ENCODE results near the gene NCS1. TPM values are rescaled to one million over a fixed set of nuclear protein-coding genes. Genes with fewer than 3 reads are reported as not detected.
A peak's percentile ranks its signal among the peaks of the same experiment; 100 is the strongest.

Gene NCS1
- total RNA-seq, 2 donors from 2014 or later, result 19.1 to 28.5 TPM

DNA sequence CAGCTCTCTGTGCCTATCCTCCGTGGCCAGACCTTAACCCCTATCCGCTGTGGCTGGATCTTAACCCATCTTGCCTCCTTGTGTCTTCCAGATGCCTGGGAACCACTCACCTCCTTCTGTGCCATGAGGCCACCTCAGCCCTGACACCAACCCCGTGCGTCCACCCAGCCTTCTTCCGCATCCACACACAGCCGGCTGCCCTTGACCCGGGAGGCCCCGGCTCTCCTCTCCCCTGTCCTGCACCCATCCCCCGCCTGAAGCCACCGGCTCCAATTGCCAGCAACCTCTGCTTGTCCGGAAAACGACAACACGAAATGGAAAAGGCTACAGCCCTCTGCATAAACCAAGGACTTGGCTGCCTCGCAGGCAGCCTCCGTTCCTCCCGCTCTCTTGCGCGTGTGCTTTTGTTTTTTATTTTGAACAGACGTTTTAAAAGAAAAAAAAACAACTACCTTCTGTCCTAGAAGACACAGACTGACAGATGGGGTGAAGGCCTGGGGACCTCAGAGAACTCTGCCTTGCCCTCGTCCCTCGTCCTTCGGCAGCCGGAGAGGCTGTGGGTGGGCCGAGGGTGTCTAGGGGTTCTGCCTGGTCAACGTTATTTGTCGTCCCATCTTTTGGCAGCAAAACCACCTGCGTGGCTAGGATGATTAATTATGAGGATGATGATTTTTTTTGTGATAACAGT, 60.8 kb downstream of the NCS1 start:
- intact Hi-C loops (cut with DNase I), result no loop called here
- no peaks in the 10 kb centered on the region for H3K27me3 ChIP-seq (replicated peaks; ENCODE audit: insufficient read depth)
- H3K4me1 ChIP-seq (replicated peaks), result no peaks in the 10 kb centered on the region
- H3K4me3 ChIP-seq, result no peak overlapping the region
- no peaks in the 10 kb centered on the region for H3K36me3 ChIP-seq
- H3K27ac ChIP-seq, result no peak overlapping the region
- no peak for DNase-seq (ENCODE audit: low spot score)
- TF ChIP-seq POLR2AphosphoS5 (IDR thresholded peaks at IDR 0.05) (no peak), POLR2A (IDR thresholded peaks at IDR 0.05) (no peak)
- H3K9me3 ChIP-seq, result no peaks in the 10 kb centered on the region
- WGBS, result 64% methylated on average over 27 of the region's 27 CpGs

DNA sequence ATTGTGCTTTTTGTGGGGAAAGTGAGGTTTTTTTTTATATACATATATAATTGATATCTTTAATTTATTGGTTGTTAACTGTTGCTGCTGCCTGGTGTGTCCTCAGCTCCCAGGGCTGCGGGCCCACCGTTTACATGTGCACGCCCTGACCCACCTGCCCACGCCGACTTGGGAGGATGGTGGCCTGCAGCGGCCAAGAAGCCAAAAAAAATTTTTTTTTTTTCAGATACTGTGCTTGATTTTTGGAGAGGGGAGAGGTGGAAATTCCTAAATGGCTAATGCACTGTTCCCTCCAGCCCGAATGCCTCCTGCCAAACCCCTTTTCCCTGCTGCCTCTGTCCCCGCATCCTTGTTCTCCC, 61.4 kb downstream of the NCS1 start:
- no peaks in the 10 kb centered on the region for H3K4me1 ChIP-seq (replicated peaks)
- H3K36me3 ChIP-seq, result no peaks in the 10 kb centered on the region
- WGBS, result 83% methylated on average over 8 of the region's 8 CpGs
- H3K27ac ChIP-seq, result no peak overlapping the region
- intact Hi-C loops (cut with DNase I), result no loop called here
- no peaks in the 10 kb centered on the region for H3K9me3 ChIP-seq
- H3K4me3 ChIP-seq, result no peak overlapping the region
- DNase-seq (ENCODE audit: low spot score), result no peak
- TF ChIP-seq, protein P1, sequence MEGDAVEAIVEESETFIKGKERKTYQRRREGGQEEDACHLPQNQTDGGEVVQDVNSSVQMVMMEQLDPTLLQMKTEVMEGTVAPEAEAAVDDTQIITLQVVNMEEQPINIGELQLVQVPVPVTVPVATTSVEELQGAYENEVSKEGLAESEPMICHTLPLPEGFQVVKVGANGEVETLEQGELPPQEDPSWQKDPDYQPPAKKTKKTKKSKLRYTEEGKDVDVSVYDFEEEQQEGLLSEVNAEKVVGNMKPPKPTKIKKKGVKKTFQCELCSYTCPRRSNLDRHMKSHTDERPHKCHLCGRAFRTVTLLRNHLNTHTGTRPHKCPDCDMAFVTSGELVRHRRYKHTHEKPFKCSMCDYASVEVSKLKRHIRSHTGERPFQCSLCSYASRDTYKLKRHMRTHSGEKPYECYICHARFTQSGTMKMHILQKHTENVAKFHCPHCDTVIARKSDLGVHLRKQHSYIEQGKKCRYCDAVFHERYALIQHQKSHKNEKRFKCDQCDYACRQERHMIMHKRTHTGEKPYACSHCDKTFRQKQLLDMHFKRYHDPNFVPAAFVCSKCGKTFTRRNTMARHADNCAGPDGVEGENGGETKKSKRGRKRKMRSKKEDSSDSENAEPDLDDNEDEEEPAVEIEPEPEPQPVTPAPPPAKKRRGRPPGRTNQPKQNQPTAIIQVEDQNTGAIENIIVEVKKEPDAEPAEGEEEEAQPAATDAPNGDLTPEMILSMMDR (IDR thresholded peaks at IDR 0.05), result no peak
- TF ChIP-seq POLR2AphosphoS5 (IDR thresholded peaks at IDR 0.05) (no peak), POLR2A (IDR thresholded peaks at IDR 0.05) (no peak)
- H3K27me3 ChIP-seq (replicated peaks; ENCODE audit: insufficient read depth), result no peaks in the 10 kb centered on the region

DNA sequence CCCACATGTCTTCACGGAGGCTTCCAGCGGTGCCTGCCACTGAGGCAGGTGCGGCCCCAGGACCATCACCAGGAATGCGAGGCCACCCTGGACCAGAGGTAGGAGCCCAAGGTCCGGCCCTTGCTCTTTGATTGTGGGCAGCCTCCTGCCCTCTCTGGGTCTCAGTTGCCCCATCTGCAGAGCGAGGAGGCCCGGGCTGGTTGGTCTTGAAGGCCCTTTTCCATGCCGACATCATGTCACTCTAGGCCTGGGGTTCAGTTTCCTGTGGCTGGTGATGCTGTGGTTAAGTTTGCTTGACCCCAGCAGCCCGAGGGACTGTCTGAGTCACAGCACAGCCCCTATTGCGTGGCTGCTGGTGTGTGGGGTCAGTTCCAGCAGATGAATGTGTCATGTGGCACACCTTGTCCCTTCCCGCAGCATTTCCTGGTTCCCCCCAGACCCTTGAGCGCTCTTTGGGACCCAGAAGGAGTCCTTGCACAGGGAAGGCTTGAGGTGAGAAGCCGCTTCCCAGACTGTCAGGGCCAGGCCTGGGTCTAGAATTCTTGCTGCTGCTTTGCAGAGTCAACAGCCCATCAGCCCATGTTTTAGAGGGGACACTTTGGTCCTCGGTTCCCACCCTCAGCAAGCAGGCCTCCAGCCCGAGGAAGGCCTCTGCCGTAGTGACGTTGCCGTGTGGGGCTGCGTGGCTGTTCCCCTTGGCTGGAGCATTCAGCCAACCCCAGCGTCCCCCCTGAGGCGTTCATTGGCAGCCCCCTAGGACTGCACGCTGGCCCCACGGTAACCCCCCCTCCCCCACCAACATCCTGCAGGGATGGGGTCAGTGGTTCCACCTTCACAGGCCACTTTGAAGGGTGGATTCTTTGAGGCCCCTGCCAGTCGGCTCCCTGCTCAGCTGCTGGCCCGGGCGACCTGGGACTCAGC, 62.4 kb downstream of the NCS1 start:
- peak overlapping the region; percentile 3 to 19 for H3K27ac ChIP-seq

DNA sequence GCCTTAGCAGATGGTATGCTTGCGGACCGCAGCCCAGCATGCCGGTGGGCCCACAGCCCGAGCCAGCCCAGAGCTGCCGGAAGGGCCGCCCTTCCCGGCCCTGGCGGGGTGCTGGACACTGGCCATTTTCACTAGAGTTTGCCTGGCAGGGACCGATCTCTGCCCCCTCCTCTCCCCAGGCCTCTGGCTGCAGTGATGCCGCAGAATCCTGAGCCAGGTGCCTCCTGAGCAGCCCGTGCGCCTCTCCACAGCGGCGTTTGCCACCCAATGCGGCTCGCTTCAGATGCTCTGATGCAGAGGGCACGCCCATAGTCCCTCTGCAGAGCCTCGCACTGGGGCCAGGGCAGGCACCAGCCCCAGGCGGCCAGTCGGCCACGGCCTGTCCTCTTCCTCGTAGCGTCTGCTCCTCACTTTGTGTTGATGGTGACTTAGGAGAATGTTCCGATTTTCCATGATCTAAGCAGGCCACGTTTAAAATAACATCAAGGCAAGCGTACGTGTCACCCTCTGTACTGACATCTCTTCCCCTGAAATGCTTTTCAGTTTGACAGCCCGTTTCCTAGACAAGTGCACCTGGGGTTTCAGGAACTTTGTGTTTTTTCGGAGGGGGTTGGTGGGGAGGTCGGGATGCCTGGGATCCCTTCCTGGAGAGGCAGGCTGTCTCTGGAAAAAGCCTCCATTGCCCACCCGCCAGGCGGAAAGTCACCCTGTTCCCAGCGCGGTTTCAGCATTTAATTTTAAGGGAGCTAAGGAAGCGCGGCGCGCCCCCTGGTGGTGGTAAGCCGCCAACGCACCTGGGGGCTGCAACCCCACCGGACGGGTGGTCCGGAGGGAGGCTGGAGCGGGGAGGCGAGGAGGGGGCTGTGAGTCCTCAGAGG, 63.6 kb downstream of the NCS1 start:
- DNase-seq (ENCODE audit: low spot score), result peak; percentile 46
- H3K4me3 ChIP-seq, result no peak overlapping the region

More for the DNA sequence above, 62.4 kb downstream of the NCS1 start:
- H3K9me3 ChIP-seq, result no peaks in the 10 kb centered on the region
- H3K4me1 ChIP-seq (replicated peaks), result no peaks in the 10 kb centered on the region
- no peak overlapping the region for H3K4me3 ChIP-seq
- no peak for DNase-seq (ENCODE audit: low spot score)
- TF ChIP-seq POLR2A (IDR thresholded peaks at IDR 0.05) (no peak), POLR2AphosphoS5 (IDR thresholded peaks at IDR 0.05) (no peak)
- TF ChIP-seq, protein P1 (IDR thresholded peaks at IDR 0.05), result no peak
- intact Hi-C loops (cut with DNase I), result loop anchor here (5.0 kb wide), 2 partner anchors 62 to 347 kb away; partner anchors contain the start of gene NCS1
- H3K36me3 ChIP-seq, result no peaks in the 10 kb centered on the region
- 83% methylated on average over 25 of the region's 26 CpGs for WGBS
- no peaks in the 10 kb centered on the region for H3K27me3 ChIP-seq (replicated peaks; ENCODE audit: insufficient read depth)

More for the DNA sequence above, 63.6 kb downstream of the NCS1 start:
- intact Hi-C loops (cut with DNase I), result loop anchor here (1.0 to 5.0 kb wide), 3 partner anchors 63 to 348 kb away; partner anchors contain the start of gene NCS1
- WGBS, result 29% methylated on average over 38 of the region's 45 CpGs
- H3K9me3 ChIP-seq, result no peaks in the 10 kb centered on the region
- TF ChIP-seq, protein P1 (IDR thresholded peaks at IDR 0.05), result peak; percentile 96 to 100 (median 98)
- TF ChIP-seq POLR2A (IDR thresholded peaks at IDR 0.05) (no peak), POLR2AphosphoS5 (IDR thresholded peaks at IDR 0.05) (peak; percentile 38)
- H3K27ac ChIP-seq, result peak overlapping the region; percentile 3 to 26
- H3K36me3 ChIP-seq, result no peaks in the 10 kb centered on the region
- H3K27me3 ChIP-seq (replicated peaks; ENCODE audit: insufficient read depth), result no peaks in the 10 kb centered on the region
- no peaks in the 10 kb centered on the region for H3K4me1 ChIP-seq (replicated peaks)

Data from prostate gland (tissue), 2 donors.